Epithelial cell of prostate (primary cell): ENCODE results near the gene RPP14.
"Not testable (repeated sequence)": the region's sequence is repeated elsewhere in the genome, so short reads cannot be mapped to it uniquely, and the experiment has no call there.

Experiments used
- DNase-seq: peaks from one replicate; pipeline ENCODE4 v3.0.0-alpha.2; 2011; ENCODE audit warnings: low read depth, low spot score
- H3K27ac ChIP-seq: fragments of 450-650 bp; 2 replicates; pipeline ENCODE4 v1.5.1; 2017; ENCODE audit warnings: mild to moderate bottlenecking

RPP14 gene

GRCh38 chr3:58290446-58290845, 15.6 kb upstream of the RPP14 start:
- H3K27ac ChIP-seq, DNase-seq: not testable (repeated sequence)

GRCh38 chr3:58291671-58292338, 14.2 kb upstream of the RPP14 start:
- DNase-seq = no peak
- no peak overlapping the region for H3K27ac ChIP-seq

DNA sequence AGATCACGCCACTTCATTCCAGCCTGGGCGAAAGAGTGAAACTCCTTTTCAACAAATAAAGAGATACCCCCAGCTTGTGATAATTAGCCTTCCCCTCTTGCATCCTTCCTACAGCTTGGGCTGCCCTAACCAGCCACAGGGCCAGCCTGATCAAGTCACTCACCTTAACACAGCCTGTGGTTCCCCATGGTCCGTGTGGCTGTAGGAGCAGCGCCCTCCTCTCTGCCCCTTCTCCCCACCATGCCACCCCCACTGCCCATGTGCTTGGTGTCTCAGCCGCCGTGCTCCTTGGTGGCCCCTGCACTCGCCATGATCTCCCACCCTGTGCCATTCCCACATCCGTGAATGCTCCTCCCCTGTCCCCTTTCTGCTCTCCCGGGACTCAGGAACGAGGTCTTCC, 13.2 kb upstream of the RPP14 start:
- no peak overlapping the region for H3K27ac ChIP-seq
- DNase-seq = no peak

DNA sequence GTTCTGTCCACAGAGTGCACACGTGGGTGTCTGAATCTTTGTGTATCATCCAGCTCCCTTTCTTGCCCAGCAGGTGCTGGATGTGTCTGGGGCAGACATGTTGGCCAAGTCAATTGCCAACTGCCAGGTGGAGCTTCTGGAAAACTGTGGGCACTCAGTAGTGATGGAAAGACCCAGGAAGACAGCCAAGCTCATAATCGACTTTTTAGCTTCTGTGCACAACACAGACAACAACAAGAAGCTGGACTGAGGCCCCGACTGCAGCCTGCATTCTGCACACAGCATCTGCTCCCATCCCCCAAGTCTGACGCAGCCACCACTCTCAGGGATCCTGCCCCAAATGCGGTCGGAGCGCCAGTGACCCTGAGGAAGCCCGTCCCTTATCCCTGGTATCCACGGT, 12.5 kb upstream of the RPP14 start:
- DNase-seq = no peak
- H3K27ac ChIP-seq = no peak overlapping the region

GRCh38 chr3:58296269-58296668, 9.8 kb upstream of the RPP14 start:
- H3K27ac ChIP-seq = no peak overlapping the region
- no peak for DNase-seq

DNA sequence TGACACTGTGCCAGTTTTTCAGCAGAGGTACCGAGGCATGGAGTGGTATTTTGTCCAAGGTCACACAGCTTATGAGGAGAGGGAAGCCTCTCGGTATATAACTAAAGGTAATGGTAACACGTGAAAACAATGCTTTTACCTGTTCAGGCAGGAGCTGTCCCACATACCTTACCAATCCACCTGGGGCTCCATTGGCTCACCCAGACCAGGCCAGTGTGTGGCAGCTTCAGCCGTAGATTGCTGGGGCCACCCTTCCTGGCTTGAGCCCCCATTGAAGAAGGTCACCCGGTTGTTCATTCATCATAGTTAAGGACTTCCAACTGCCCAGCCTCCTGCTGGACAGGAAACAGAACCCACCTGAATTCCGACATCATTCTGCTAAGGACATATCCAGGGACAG, 9.2 kb upstream of the RPP14 start:
- no peak for DNase-seq
- H3K27ac ChIP-seq = no peak overlapping the region

- H3K27ac ChIP-seq = no peak overlapping the region
- DNase-seq = no peak
Measured at GRCh38 chr3:58298190-58298589, 7.9 kb upstream of the RPP14 start.

DNA sequence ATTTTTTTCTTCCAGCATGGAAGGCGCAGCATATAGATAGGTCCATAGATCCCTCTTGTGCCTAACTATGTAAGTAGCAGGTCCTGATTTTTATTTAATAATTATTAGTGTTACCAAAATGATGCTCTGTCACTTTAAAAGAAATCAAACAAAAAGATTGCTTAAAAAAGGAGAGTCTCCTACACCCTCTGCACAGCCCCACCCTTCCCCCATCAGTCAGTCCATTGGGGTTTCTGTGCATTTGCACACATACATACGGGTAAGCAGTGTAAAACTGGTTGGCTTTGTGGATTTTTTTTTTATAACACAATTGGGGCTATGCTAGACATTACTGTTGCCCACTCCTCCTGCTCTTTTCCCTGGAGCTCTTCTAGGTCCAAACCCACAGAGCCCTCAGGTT, 7.0 kb upstream of the RPP14 start:
- DNase-seq = no peak
- H3K27ac ChIP-seq = no peak overlapping the region

DNA sequence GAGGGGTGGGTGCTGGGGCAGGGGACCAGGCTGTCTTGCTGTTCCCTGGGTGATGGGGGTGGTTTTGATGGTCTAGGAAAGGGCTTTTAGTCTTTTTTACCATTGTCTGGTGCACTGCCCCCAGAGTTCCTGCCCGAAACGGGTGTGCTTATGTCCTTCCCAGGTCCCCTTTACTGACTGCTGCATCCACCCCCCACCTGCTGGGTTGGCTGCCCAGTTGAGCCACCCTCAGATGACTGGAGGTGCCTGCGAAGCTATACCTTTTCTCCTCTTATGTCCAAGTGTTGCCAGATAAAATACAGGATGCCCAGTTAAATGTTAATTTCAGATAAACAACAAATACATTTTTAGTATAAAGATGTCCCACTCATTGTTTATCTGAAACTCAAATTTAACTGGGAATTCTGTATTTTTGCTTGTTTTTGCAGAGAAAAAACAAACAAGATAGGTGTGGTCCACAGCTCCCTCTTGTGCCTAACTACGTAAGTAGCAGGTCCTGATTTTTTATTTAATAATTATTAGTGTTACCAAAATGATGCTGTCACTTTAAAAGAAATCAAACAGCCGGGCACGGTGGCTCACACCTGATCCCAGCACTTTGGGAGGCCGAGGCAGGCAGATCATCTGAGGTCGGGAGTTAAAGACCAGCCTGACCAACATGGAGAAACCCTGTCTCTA, 6.1 kb upstream of the RPP14 start:
- H3K27ac ChIP-seq = no peak overlapping the region
- DNase-seq = no peak

DNA sequence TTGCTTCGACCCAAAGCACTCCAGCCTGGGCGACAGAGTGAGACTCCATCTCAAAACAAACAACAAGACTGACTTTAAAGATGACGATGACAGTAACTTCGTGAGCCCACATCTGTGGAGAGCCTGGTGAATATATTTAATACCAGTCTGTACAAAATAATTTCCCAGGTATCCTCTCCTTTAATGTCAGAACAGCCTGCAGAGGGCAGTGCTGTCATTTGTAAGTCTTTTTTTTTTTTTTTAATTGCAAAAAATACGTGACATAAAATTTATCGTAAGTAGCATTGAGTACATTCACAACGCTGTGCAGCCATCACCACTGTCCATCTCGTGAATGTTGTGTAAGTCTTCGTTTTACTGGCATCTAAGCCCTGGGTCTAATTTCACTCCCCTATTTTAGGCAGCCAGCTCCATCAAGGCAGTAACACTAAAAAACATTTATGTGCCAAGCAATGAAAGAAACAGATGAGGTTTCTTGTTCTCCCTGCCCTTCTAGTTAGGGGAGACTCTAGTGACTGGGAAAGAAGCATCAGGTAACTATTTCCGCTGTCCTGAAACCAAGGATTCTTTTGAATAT, 1.7 kb downstream of the RPP14 start:
- DNase-seq = peak; percentile 37
- H3K27ac ChIP-seq = peak overlapping the region; percentile 91

- no peak for DNase-seq
- no peak overlapping the region for H3K27ac ChIP-seq
Measured at GRCh38 chr3:58308728-58309127, 2.7 kb downstream of the RPP14 start.

DNA sequence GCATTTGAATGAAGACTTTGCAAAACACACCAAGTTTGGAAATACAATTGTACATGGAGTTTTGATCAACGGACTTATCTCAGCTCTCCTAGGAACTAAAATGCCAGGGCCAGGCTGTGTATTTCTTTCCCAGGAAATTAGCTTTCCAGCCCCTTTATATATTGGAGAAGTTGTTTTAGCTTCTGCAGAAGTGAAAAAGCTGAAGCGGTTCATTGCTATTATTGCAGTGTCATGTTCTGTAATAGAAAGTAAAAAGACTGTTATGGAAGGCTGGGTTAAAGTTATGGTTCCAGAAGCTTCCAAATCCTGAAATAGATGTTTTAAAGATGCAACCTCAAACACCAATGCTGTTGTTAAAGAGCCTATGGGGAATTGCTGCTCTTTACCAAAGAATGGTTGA, 11.8 kb downstream of the RPP14 start:
- no peak for DNase-seq
- no peak overlapping the region for H3K27ac ChIP-seq

GRCh38 chr3:58321791-58322190, 15.7 kb downstream of the RPP14 start:
- no peak for DNase-seq
- no peak overlapping the region for H3K27ac ChIP-seq

DNA sequence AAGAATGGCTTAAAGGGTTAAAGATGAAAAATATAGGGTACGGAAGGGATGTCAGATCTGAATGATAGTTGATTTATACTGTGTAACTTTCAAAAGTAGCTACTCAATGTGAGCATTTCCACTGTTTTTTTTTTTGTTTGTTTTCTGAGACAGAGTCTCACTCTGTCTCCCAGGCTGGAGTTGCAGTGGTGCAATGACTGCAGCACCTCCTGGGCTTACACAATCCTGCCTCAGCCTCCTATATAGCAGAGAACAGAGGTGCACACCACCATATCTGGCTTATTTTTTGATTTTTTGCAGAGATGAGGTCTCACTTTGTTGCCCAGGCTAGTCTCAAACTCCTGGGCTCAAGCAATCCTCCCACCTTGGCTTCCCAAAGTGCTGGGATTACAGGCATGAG, 16.7 kb downstream of the RPP14 start:
- DNase-seq = no peak
- no peak overlapping the region for H3K27ac ChIP-seq

GRCh38 chr3:58323529-58324390, 17.7 kb downstream of the RPP14 start:
- DNase-seq = no peak
- no peak overlapping the region for H3K27ac ChIP-seq

GRCh38 chr3:58324391-58325390, 18.6 kb downstream of the RPP14 start:
- H3K27ac ChIP-seq = peak overlapping the region; percentile 18
- no peak for DNase-seq

DNA sequence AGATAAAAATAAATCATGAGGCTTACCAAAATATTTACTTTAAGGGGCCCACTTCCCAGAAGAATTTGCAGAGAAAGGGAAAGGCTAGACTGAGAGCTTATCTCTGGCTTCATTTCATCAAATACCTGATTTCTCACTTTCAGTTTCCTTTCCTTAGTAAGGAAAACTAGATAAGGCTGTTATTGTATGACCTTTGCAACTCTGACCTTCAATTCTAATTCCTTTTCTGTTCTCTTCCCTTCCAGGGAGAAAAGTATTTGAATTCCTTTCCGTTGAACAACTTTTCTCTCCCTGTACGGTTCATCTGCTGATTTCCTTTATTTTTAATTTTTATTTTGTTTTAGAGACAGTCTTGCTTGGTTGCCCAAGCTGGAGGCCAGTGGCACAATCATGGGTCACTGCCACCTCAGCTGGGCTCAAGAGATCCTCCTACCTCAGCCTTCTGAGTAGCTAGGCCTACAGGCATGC, 19.5 kb downstream of the RPP14 start:
- DNase-seq = no peak

DNA sequence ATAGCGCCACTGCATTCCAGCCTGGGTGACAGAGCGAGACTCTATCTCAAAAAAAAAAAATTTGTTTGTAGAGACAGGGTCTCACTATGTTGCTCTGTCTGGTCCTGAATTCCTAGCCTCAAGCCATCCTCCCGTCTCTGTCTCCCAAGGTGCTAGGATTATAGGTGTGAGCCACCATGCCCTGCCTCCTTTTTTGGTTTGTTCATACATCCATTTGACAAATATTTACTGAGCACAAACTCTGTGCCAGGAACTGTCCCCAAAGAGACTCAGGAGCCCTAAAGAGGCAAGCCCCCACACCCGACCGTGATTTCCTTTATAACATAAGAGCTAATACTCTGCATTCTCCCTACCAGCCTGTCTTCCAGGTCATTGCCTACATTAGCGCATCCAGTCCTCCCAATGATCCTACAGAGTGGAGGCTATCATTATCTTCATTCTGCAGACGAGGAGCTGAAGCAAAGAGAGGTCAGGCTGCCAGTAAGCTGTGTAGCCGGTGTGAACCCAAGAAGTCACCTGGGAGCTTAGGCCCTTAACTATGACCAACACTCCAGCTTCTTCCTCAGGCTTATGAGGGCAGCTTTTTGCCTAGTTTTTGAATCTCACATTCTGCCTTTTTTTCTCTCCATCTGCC, 20.3 kb downstream of the RPP14 start:
- H3K27ac ChIP-seq = no peak overlapping the region
- DNase-seq = no peak

More for the DNA sequence above, 19.5 kb downstream of the RPP14 start:
- H3K27ac ChIP-seq = peak overlapping the region; percentile 18
